Skeletal muscle tissue (tissue), 4 donors: ENCODE measurements around the gene KCNK3. TPM values are rescaled to one million over a fixed set of nuclear protein-coding genes. Genes with fewer than 3 reads are reported as not detected.

Experiments
- H3K27ac ChIP-seq: one replicate; pipeline ENCODE4 v1.7.0; 2013; ENCODE audit warnings: mild to moderate bottlenecking, low read depth, low read length, inconsistent platforms
- H3K27me3 ChIP-seq, 3 donors: one replicate each; pipeline ENCODE4 v1.7.0; 2013; ENCODE audit warnings: low read length in 3 of 3; ENCODE audit not compliant: control insufficient read depth in 3 of 3, insufficient read depth in 3 of 3
- H3K36me3 ChIP-seq, 3 donors: one replicate each; pipeline ENCODE4 v1.7.0; 2013; ENCODE audit warnings: low read length in 3 of 3; ENCODE audit not compliant: control insufficient read depth in 3 of 3, insufficient read depth in 3 of 3
- H3K4me1 ChIP-seq, 3 donors: one replicate each; pipeline ENCODE4 v1.7.0; 2013; ENCODE audit warnings: low read length in 3 of 3, mild to moderate bottlenecking in 3 of 3; ENCODE audit not compliant: control insufficient read depth in 3 of 3, insufficient read depth in 3 of 3
- H3K4me3 ChIP-seq, 3 donors: one replicate each; pipeline ENCODE4 v1.7.0; 2013; ENCODE audit warnings: low read length in 3 of 3
- H3K9ac ChIP-seq, 3 donors: one replicate each; pipeline ENCODE4 v1.7.0; 2013; ENCODE audit warnings: low read length in 3 of 3, mild to moderate bottlenecking in 3 of 3, moderate library complexity in 2 of 3, low read depth in 1 of 3
- H3K9me3 ChIP-seq, 3 donors: one replicate each; pipeline ENCODE4 v1.7.0; 2013; ENCODE audit warnings: low read length in 3 of 3; ENCODE audit not compliant: control insufficient read depth in 3 of 3
- total RNA-seq: library from RNA; depleted of rRNA; stranded (reverse); fragments of >200 nt; gene quantifications from one replicate; pipeline ENCODE4 v1.2.3, GENCODE V29; 2014
- donor health status: Osteomylitis.

KCNK3 gene
- total RNA-seq, 1 donor from 2014 or later: 0.52 TPM

- Histone ChIP-seq H3K27me3 (peaks cover 0 to 4% (median 0%) of the 10 kb centered on the region in 3 donors), H3K4me3 (no peak overlapping the region), H3K9me3 (no peaks in the 10 kb centered on the region), H3K4me1 (peaks cover 25 to 29% (median 29%) of the 10 kb centered on the region in 3 donors), H3K27ac (no peak overlapping the region), H3K36me3 (no peaks in the 10 kb centered on the region), H3K9ac (no peak overlapping the region)
These were observed 17.0 kb downstream of the KCNK3 start for GRCh38 chr2:26709323-26710110.

GRCh38 chr2:26710145-26710544 is 17.6 kb downstream of the KCNK3 start:
- Histone ChIP-seq H3K4me3 (no peak overlapping the region), H3K9ac (peak overlapping the region in 1 of 3 donors; percentile 25), H3K27ac (no peak overlapping the region), H3K4me1 (peaks cover 24 to 29% (median 29%) of the 10 kb centered on the region in 3 donors), H3K9me3 (no peaks in the 10 kb centered on the region), H3K27me3 (peaks cover 0 to 4% (median 0%) of the 10 kb centered on the region in 3 donors), H3K36me3 (no peaks in the 10 kb centered on the region)

- no peaks in the 10 kb centered on the region for H3K36me3 ChIP-seq
- H3K27ac ChIP-seq: no peak overlapping the region
- H3K9me3 ChIP-seq: no peaks in the 10 kb centered on the region
- H3K9ac ChIP-seq: peak overlapping the region in 1 of 3 donors; percentile 25
- peak overlapping the region in 1 of 3 donors; percentile 22 for H3K4me3 ChIP-seq
- peaks cover 0 to 4% (median 0%) of the 10 kb centered on the region in 3 donors for H3K27me3 ChIP-seq
- H3K4me1 ChIP-seq: peaks cover 24 to 29% (median 29%) of the 10 kb centered on the region in 3 donors
These were observed 18.4 kb downstream of the KCNK3 start for GRCh38 chr2:26710743-26711456.

GRCh38 chr2:26711457-26712161 is 19.1 kb downstream of the KCNK3 start:
- H3K4me1 ChIP-seq: peaks cover 24 to 29% (median 29%) of the 10 kb centered on the region in 3 donors
- no peaks in the 10 kb centered on the region for H3K9me3 ChIP-seq
- no peak overlapping the region for H3K9ac ChIP-seq
- H3K4me3 ChIP-seq: no peak overlapping the region
- no peaks in the 10 kb centered on the region for H3K36me3 ChIP-seq
- no peak overlapping the region for H3K27ac ChIP-seq
- peaks cover 0 to 2% (median 0%) of the 10 kb centered on the region in 3 donors for H3K27me3 ChIP-seq

- peaks cover 23 to 29% (median 24%) of the 10 kb centered on the region in 3 donors for H3K4me1 ChIP-seq
- H3K36me3 ChIP-seq: no peaks in the 10 kb centered on the region
- no peaks in the 10 kb centered on the region for H3K27me3 ChIP-seq
- H3K9me3 ChIP-seq: no peaks in the 10 kb centered on the region
- H3K4me3 ChIP-seq: no peak overlapping the region
- H3K27ac ChIP-seq: no peak overlapping the region
- no peak overlapping the region for H3K9ac ChIP-seq
These were observed 20.3 kb downstream of the KCNK3 start for GRCh38 chr2:26712486-26713465.

GRCh38 chr2:26715528-26716270 is 23.2 kb downstream of the KCNK3 start:
- no peaks in the 10 kb centered on the region for H3K36me3 ChIP-seq
- H3K9ac ChIP-seq: no peak overlapping the region
- H3K27ac ChIP-seq: no peak overlapping the region
- no peak overlapping the region for H3K4me3 ChIP-seq
- no peaks in the 10 kb centered on the region for H3K9me3 ChIP-seq
- H3K27me3 ChIP-seq: no peaks in the 10 kb centered on the region
- H3K4me1 ChIP-seq: peaks cover 29 to 36% (median 32%) of the 10 kb centered on the region in 3 donors

- Histone ChIP-seq H3K9me3 (no peaks in the 10 kb centered on the region), H3K4me3 (no peak overlapping the region), H3K4me1 (peaks cover 29 to 36% (median 32%) of the 10 kb centered on the region in 3 donors), H3K36me3 (no peaks in the 10 kb centered on the region), H3K27ac (no peak overlapping the region), H3K27me3 (no peaks in the 10 kb centered on the region), H3K9ac (no peak overlapping the region)
These were observed 23.8 kb downstream of the KCNK3 start for GRCh38 chr2:26716340-26716739.

GRCh38 chr2:26716769-26717168 is 24.2 kb downstream of the KCNK3 start:
- H3K4me3 ChIP-seq: no peak overlapping the region
- no peak overlapping the region for H3K27ac ChIP-seq
- H3K36me3 ChIP-seq: no peaks in the 10 kb centered on the region
- no peaks in the 10 kb centered on the region for H3K9me3 ChIP-seq
- H3K27me3 ChIP-seq: no peaks in the 10 kb centered on the region
- H3K9ac ChIP-seq: no peak overlapping the region
- H3K4me1 ChIP-seq: peaks cover 31 to 36% (median 35%) of the 10 kb centered on the region in 3 donors
